GM23248 (cell line): ENCODE data around the gene NQO2. TPM values are rescaled to one million over a fixed set of nuclear protein-coding genes. Genes with fewer than 3 reads are reported as not detected.
A peak's percentile ranks its signal among the peaks of the same experiment; 100 is the strongest.
"Not testable (repeated sequence)": the region's sequence is repeated elsewhere in the genome, so short reads cannot be mapped to it uniquely, and the experiment has no call there.

ENCODE experiments used
- DNase-seq: peaks from one replicate; pipeline ENCODE4 v3.0.0-alpha.2; 2015
- H2AFZ ChIP-seq: fragments of 200-600 bp; sonication (generic); 2 replicates; pipeline ENCODE4 v1.6.1; 2016; ENCODE audit warnings: antibody characterized with exemption
- H3F3A ChIP-seq: fragments of 200-600 bp; sonication (generic); 2 replicates; pipeline ENCODE4 v1.6.1; 2016; ENCODE audit warnings: mild to moderate bottlenecking, antibody characterized with exemption, mixed run types; ENCODE audit not compliant: insufficient read depth
- H3K27ac ChIP-seq: fragments of 200-600 bp; sonication (generic); 2 replicates; pipeline ENCODE4 v1.5.1; 2016; ENCODE audit warnings: mild to moderate bottlenecking
- H3K27me3 ChIP-seq: fragments of 200-600 bp; sonication (generic); replicated peaks from 2 replicates; pipeline ENCODE4 v1.6.1; 2016; ENCODE audit warnings: mild to moderate bottlenecking; ENCODE audit not compliant: insufficient read depth
- H3K36me3 ChIP-seq: fragments of 200-600 bp; sonication (generic); 2 replicates; pipeline ENCODE4 v1.6.1; 2016; ENCODE audit warnings: low read depth, mild to moderate bottlenecking
- H3K4me1 ChIP-seq: fragments of 200-600 bp; sonication (generic); 2 replicates; pipeline ENCODE4 v1.6.1; 2016; ENCODE audit warnings: mild to moderate bottlenecking; ENCODE audit not compliant: insufficient read depth
- H3K4me2 ChIP-seq: fragments of 200-600 bp; sonication (generic); one replicate; pipeline ENCODE4 v1.6.1; 2016; ENCODE audit warnings: mild to moderate bottlenecking; ENCODE audit not compliant: unreplicated experiment
- H3K4me3 ChIP-seq: fragments of 200-600 bp; sonication (generic); 2 replicates; pipeline ENCODE4 v1.5.1; 2016; ENCODE audit warnings: mild to moderate bottlenecking
- H3K79me2 ChIP-seq: fragments of 200-600 bp; sonication (generic); 2 replicates; pipeline ENCODE4 v1.6.1; 2016; ENCODE audit warnings: mild to moderate bottlenecking; ENCODE audit not compliant: insufficient read depth
- H3K9ac ChIP-seq: fragments of 200-600 bp; sonication (generic); 2 replicates; pipeline ENCODE4 v1.6.1; 2016; ENCODE audit warnings: mild to moderate bottlenecking
- H3K9me2 ChIP-seq: fragments of 200-600 bp; sonication (generic); 2 replicates; pipeline ENCODE4 v1.6.1; 2016; ENCODE audit warnings: mixed run types, mild to moderate bottlenecking, moderate library complexity; ENCODE audit not compliant: insufficient read depth
- H3K9me3 ChIP-seq: fragments of 200-600 bp; sonication (generic); one replicate; pipeline ENCODE4 v1.6.1; 2017; ENCODE audit warnings: low read depth
- H4K20me1 ChIP-seq: fragments of 200-600 bp; sonication (generic); 2 replicates; pipeline ENCODE4 v1.6.0; 2016; ENCODE audit not compliant: insufficient read depth
- EZH2 ChIP-seq: fragments of 200-600 bp; sonication (generic); IDR thresholded peaks from 2 replicates; pipeline ENCODE4 v1.6.1; 2018; ENCODE audit warnings: antibody characterized with exemption, mild to moderate bottlenecking; ENCODE audit not compliant: insufficient read depth, poor library complexity, severe bottlenecking
- EZH2phosphoT487 ChIP-seq: fragments of 200-600 bp; sonication (generic); IDR thresholded peaks from 2 replicates; pipeline ENCODE4 v1.6.1; 2018; ENCODE audit warnings: antibody characterized with exemption, moderate library complexity, mild to moderate bottlenecking, low read depth; ENCODE audit not compliant: insufficient read depth
- WGBS, 2 experiments: methylation state at CpG; one replicate each; pipeline ENCODE4 v1.1.6; 2015 to 2017; ENCODE audit warnings: low lambda C conversion rate in 2 of 2, low coverage in 1 of 2; ENCODE audit errors: missing lambda C conversion rate in 2 of 2; 5-methylcytosine and 5-hydroxymethylcytosine counted together
- in situ Hi-C: fragments of 300-500 bp; cut with MboI; formaldehyde crosslinking; loops from 2 replicates; pipeline ENCODE4 v1.15.0; 2020
- polyA plus RNA-seq: library from polyadenylated mRNA; unstranded; fragments of >200 nt; fragmentation: Nextera tagmentation; extraction: Ambion mirVana; gene quantifications from 2 replicates; pipeline ENCODE4 v1.2.1, GENCODE V29; 2016
- total RNA-seq: library from RNA; depleted of rRNA; stranded (reverse); fragments of >200 nt; shearing (Covaris generic); gene quantifications from 2 replicates; pipeline ENCODE4 v1.2.3, GENCODE V29; 2014

Gene NQO2
- total and polyA plus RNA-seq, 2 experiments from 2014 or later = 29.6 to 61.0 TPM

DNA sequence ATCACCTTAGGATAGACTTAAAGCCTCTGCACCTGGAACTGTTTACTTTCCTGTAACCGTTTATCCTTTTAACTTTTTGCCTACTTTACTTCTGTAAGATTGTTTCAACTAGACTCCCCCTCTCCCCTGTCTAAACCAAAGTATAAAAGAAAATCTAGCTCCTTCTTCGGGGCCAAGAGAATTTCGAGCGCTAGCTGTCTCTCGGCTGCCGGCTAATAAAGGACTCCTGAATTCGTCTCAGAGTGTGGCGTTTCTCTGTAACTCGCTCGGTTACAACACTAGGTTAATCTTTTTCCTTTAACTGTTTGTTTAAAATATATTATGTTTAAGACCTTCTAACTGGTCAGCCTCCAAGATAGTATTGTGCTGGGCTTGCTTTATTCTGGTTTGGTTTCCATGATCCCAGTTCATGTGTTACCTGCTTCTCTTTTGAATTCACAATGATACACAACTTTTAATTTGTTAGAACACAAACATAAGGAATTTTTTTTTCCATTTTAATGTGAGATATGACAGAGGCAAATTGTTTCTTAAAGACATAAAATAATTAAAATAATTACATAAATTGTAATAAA lies 8.7 kb upstream of the NQO2 start:
- Histone ChIP-seq H3K4me1 (peaks cover 21% of the 10 kb centered on the region), H3K4me2 (peak overlapping the region; percentile 92), H3K9me3 (no peaks in the 10 kb centered on the region), H2AFZ (peak overlapping the region; percentile 86), H3F3A (peaks cover 28% of the 10 kb centered on the region), H3K27ac (peak overlapping the region; percentile 99), H3K4me3 (peak overlapping the region; percentile 79), H3K27me3 (no peaks in the 10 kb centered on the region), H4K20me1 (no peaks in the 10 kb centered on the region), H3K36me3 (no peaks in the 10 kb centered on the region), H3K9ac (peak overlapping the region; percentile 97), H3K9me2 (no peaks in the 10 kb centered on the region), H3K79me2 (peaks cover 4% of the 10 kb centered on the region)
- WGBS, 2 experiments = 1 to 3% methylated on average over 10 of the region's 10 CpGs
- TF ChIP-seq EZH2phosphoT487 (no peak), EZH2 (no peak)
- in situ Hi-C loops = loop anchor here (5.0 kb wide), 1 partner anchor 66 kb away; no protein-coding TSS in a partner anchor
- peak; percentile 47 for DNase-seq

DNA sequence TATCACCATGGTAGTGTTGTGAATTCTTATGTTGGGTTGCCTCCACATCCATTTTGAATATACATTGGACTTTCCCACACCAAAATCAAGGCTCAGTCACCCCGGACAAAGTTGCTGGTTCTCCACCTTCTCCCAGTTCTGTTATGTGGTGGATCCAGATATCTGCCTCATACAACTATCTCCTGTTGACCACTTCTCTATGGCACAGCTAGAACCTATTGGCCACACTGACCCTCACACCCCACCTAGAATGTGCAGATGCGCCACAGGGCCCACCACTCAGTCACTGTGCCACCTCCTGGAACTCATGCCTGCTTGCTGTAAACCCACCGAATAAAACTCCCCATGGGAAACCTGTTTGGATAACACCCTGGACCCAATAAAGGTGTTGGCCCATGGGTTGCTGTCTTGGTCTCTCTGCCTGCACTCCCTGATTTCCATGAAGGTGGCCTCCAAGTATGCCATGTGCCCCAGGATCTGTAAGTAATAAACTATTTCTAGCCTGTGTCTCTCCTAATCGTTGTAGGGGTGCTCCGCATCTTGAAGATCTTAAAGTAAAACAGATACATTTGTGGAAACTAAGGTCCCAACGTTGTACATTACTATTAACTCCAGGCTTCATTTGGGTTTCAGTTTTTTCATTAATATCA lies 7.2 kb upstream of the NQO2 start:
- no peaks in the 10 kb centered on the region for H3K27me3 ChIP-seq
- H3K79me2 ChIP-seq = peaks cover 4% of the 10 kb centered on the region
- H3K9me3 ChIP-seq = no peaks in the 10 kb centered on the region
- WGBS, 2 experiments = 72 to 76% methylated on average over 6 of the region's 6 CpGs
- no peaks in the 10 kb centered on the region for H3K36me3 ChIP-seq
- H3K4me2 ChIP-seq = no peak overlapping the region
- H3K4me1 ChIP-seq = peaks cover 8% of the 10 kb centered on the region
- no peak overlapping the region for H2AFZ ChIP-seq
- H3K27ac ChIP-seq = no peak overlapping the region
- TF ChIP-seq EZH2 = no peak
- no peak for TF ChIP-seq EZH2phosphoT487
- H3K9ac ChIP-seq = no peak overlapping the region
- DNase-seq = no peak
- H4K20me1 ChIP-seq = no peaks in the 10 kb centered on the region
- H3K9me2 ChIP-seq = no peaks in the 10 kb centered on the region
- in situ Hi-C loops = loop anchor here (5.0 kb wide), 1 partner anchor 65 kb away; no protein-coding TSS in a partner anchor
- peaks cover 16% of the 10 kb centered on the region for H3F3A ChIP-seq
- no peak overlapping the region for H3K4me3 ChIP-seq

DNA sequence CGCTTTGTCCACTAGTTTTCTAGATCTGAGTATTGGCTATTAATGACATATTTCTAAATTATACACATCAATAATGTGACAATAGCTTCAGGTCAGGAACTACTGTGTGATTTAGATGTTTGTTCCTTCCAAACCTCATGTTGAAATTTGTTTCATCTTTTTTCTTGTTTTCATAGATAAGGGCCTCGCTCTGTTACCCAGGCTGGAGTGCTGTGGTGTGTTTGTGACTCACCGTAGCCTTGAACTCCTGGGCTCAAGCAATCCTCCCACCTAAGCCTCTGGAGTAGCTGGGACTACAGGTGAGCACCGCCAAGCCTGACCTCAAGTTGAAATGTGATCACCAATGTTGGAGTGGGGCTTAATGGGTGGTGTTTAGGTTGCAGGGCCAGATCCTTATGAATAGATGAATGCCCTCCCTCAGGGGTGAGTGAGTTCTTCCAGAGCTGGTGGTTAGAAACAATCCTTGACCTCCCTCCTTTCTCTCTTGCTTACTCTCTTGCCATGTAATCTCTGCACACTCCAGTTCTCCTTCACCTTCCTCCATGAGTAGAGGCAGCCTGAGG lies 5.9 kb upstream of the NQO2 start:
- in situ Hi-C loops = loop anchor here (5.0 kb wide), 1 partner anchor 63 kb away; no protein-coding TSS in a partner anchor
- no peak overlapping the region for H3K4me3 ChIP-seq
- DNase-seq = no peak
- no peak overlapping the region for H3K27ac ChIP-seq
- H3K4me1 ChIP-seq = no peaks in the 10 kb centered on the region; the same call in none of the 2 replicates
- H3K9ac ChIP-seq = no peak overlapping the region
- H3F3A ChIP-seq = peaks cover 12% of the 10 kb centered on the region
- no peak for TF ChIP-seq EZH2
- no peak for TF ChIP-seq EZH2phosphoT487
- H3K9me3 ChIP-seq = no peaks in the 10 kb centered on the region
- WGBS, 2 experiments = 96 to 97% methylated on average over 4 of the region's 4 CpGs
- peaks cover 4% of the 10 kb centered on the region for H3K79me2 ChIP-seq
- no peaks in the 10 kb centered on the region for H3K36me3 ChIP-seq
- H3K4me2 ChIP-seq = no peak overlapping the region
- no peaks in the 10 kb centered on the region for H3K27me3 ChIP-seq
- H3K9me2 ChIP-seq = no peaks in the 10 kb centered on the region
- no peaks in the 10 kb centered on the region for H4K20me1 ChIP-seq
- H2AFZ ChIP-seq = no peak overlapping the region

DNA sequence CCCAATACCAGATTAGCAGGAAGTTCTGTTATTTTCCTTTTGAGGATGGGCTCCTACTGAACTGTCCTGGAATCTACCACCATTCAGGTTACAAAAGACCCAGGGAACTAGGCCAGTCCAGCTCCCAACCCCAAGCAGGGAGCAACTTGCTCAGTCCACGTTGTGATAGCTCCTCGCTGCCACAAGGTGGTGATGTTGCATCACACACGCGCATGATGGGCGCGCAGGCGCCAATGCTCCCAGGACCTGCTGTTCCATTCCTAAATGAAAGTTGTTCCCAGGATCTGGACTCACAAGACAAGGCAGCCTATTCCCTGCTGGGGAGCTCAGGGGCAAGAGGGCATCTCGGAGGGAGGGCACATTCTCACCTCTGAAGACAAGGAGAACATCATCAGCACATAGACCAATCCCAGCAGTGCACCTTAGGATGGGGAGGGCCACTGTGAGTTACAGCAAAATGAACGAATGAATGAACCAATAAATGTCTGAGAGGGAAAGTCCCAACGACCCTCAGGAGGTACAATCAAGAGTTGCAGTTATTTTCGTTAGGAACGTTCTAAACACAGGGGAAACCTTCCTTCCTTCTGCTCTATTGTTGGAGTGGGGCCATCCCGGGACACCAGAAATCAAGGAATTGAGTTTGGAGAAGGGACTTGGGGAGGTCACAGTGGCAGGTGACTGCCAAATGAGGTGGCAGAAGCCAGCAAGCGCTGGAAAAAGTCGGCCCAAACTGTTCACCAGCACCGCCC lies 1.3 kb upstream of the NQO2 start:
- peak overlapping the region; percentile 90 for H3K27ac ChIP-seq
- H3K9me3 ChIP-seq, in situ Hi-C loops, H4K20me1 ChIP-seq, H3K79me2 ChIP-seq, H3K9me2 ChIP-seq, H3K27me3 ChIP-seq, H3K36me3 ChIP-seq, DNase-seq: not testable (repeated sequence)
- H3K4me2 ChIP-seq = peak overlapping the region; percentile 84
- 0 out of 2 replicates have a peak, but pooled peaks cover 13% of the 10 kb centered on the region for H3F3A ChIP-seq
- H3K4me1 ChIP-seq = peaks cover 20% of the 10 kb centered on the region
- H3K9ac ChIP-seq = peak overlapping the region; percentile 95
- peak overlapping the region; percentile 78 for H3K4me3 ChIP-seq
- peak overlapping the region; percentile 76 for H2AFZ ChIP-seq
- 0 to 1% methylated on average over 14 to 16 of the region's 16 CpGs for WGBS, 2 experiments
